ENCODE measurements around the gene OXT.

OXT gene

GRCh38 chr20:3093861-3094361 is 22.5 kb downstream of the OXT start:
- TF ChIP-seq MAX (IDR thresholded peaks at IDR 0.05): no peak
- no peak for TF ChIP-seq USF1 (IDR thresholded peaks at IDR 0.05)
- TF ChIP-seq CREB1 (IDR thresholded peaks at IDR 0.05; ENCODE audit: low read depth): no peak
- TF ChIP-seq NFIC (IDR thresholded peaks at IDR 0.05): no peak
- no peak for TF ChIP-seq TCF12 (IDR thresholded peaks at IDR 0.05; ENCODE audit: low read depth)
- no peak for TF ChIP-seq CEBPB (IDR thresholded peaks at IDR 0.05)
- TF ChIP-seq ZBTB7A (IDR thresholded peaks at IDR 0.05; ENCODE audit: low read depth): no peak
- TF ChIP-seq FOXM1 (IDR thresholded peaks at IDR 0.05; ENCODE audit: borderline replicate concordance, low read depth): no peak
- TF ChIP-seq RAD21 (IDR thresholded peaks at IDR 0.05; ENCODE audit: low read depth): no peak
- TF ChIP-seq YY1 (IDR thresholded peaks at IDR 0.05; ENCODE audit: low read depth): no peak
- TF ChIP-seq TEAD4 (IDR thresholded peaks at IDR 0.05): no peak
- TF ChIP-seq EGR1 (IDR thresholded peaks at IDR 0.05): no peak
- no peak for TF ChIP-seq REST (IDR thresholded peaks at IDR 0.05; ENCODE audit: low read depth)
- no peak for TF ChIP-seq EP300 (IDR thresholded peaks at IDR 0.05; ENCODE audit: borderline replicate concordance)
- TF ChIP-seq TAF1 (IDR thresholded peaks at IDR 0.05; ENCODE audit: low read depth): no peak

- TF ChIP-seq YY1 (IDR thresholded peaks at IDR 0.05; ENCODE audit: low read depth) (no peak), FOXM1 (IDR thresholded peaks at IDR 0.05; ENCODE audit: borderline replicate concordance, low read depth) (no peak), TCF12 (IDR thresholded peaks at IDR 0.05; ENCODE audit: low read depth) (no peak), MAX (IDR thresholded peaks at IDR 0.05) (no peak), NFIC (IDR thresholded peaks at IDR 0.05) (no peak), CREB1 (IDR thresholded peaks at IDR 0.05; ENCODE audit: low read depth) (no peak), REST (IDR thresholded peaks at IDR 0.05; ENCODE audit: low read depth) (no peak), TAF1 (IDR thresholded peaks at IDR 0.05; ENCODE audit: low read depth) (no peak), USF1 (IDR thresholded peaks at IDR 0.05) (no peak), EGR1 (IDR thresholded peaks at IDR 0.05) (no peak), TEAD4 (IDR thresholded peaks at IDR 0.05) (no peak), EP300 (IDR thresholded peaks at IDR 0.05; ENCODE audit: borderline replicate concordance) (no peak)
Measured at GRCh38 chr20:3094848-3095629, 23.6 kb downstream of the OXT start.

- TF ChIP-seq TCF12 (IDR thresholded peaks at IDR 0.05; ENCODE audit: low read depth) (no peak), TAF1 (IDR thresholded peaks at IDR 0.05; ENCODE audit: low read depth) (no peak), MAX (IDR thresholded peaks at IDR 0.05) (no peak), TEAD4 (IDR thresholded peaks at IDR 0.05) (no peak), EGR1 (IDR thresholded peaks at IDR 0.05) (no peak), YY1 (IDR thresholded peaks at IDR 0.05; ENCODE audit: low read depth) (no peak), USF1 (IDR thresholded peaks at IDR 0.05) (no peak), CREB1 (IDR thresholded peaks at IDR 0.05; ENCODE audit: low read depth) (no peak), REST (IDR thresholded peaks at IDR 0.05; ENCODE audit: low read depth) (no peak), RAD21 (IDR thresholded peaks at IDR 0.05; ENCODE audit: low read depth) (no peak), NFIC (IDR thresholded peaks at IDR 0.05) (no peak), FOXM1 (IDR thresholded peaks at IDR 0.05; ENCODE audit: borderline replicate concordance, low read depth) (no peak), ZBTB7A (IDR thresholded peaks at IDR 0.05; ENCODE audit: low read depth) (no peak)
Measured at GRCh38 chr20:3100480-3100879, 29.1 kb downstream of the OXT start.

Data from Ishikawa (cell line).